Nephron progenitor cell (in vitro differentiated cells): ENCODE data around the gene SIK1.

ENCODE experiments used
- DNase-seq: peaks from one replicate; pipeline ENCODE4 v3.0.0; 2021
- H3K27ac Mint-ChIP-seq: 2 replicates; pipeline ENCODE4 v1.8.0; 2021; ENCODE audit warnings: mild to moderate bottlenecking, moderate library complexity, mixed read lengths
- H3K27me3 Mint-ChIP-seq: 2 replicates; pipeline ENCODE4 v1.8.0; 2021; ENCODE audit warnings: mild to moderate bottlenecking, low read depth, mixed read lengths; ENCODE audit not compliant: poor library complexity
- H3K36me3 Mint-ChIP-seq: 2 replicates; pipeline ENCODE4 v1.8.0; 2021; ENCODE audit warnings: low read depth, mixed read lengths
- H3K4me1 Mint-ChIP-seq: 2 replicates; pipeline ENCODE4 v1.8.0; 2021; ENCODE audit warnings: mixed read lengths
- H3K4me3 Mint-ChIP-seq: 2 replicates; pipeline ENCODE4 v1.8.0; 2021; ENCODE audit warnings: mild to moderate bottlenecking, moderate library complexity, mixed read lengths
- H3K9me3 Mint-ChIP-seq: 2 replicates; pipeline ENCODE4 v1.8.0; 2021; ENCODE audit warnings: mild to moderate bottlenecking, moderate library complexity, mixed read lengths
- TF ChIP-seq, protein P1 (sequence below): fragments of 200-600 bp; sonication (generic); IDR thresholded peaks from 2 replicates; pipeline ENCODE4 v1.5.0; 2021; ENCODE audit warnings: antibody characterized with exemption

The SIK1 gene

GRCh38 chr21:43375006-43375836 lies 51.7 kb downstream of the SIK1 start:
- TF ChIP-seq, protein P1, sequence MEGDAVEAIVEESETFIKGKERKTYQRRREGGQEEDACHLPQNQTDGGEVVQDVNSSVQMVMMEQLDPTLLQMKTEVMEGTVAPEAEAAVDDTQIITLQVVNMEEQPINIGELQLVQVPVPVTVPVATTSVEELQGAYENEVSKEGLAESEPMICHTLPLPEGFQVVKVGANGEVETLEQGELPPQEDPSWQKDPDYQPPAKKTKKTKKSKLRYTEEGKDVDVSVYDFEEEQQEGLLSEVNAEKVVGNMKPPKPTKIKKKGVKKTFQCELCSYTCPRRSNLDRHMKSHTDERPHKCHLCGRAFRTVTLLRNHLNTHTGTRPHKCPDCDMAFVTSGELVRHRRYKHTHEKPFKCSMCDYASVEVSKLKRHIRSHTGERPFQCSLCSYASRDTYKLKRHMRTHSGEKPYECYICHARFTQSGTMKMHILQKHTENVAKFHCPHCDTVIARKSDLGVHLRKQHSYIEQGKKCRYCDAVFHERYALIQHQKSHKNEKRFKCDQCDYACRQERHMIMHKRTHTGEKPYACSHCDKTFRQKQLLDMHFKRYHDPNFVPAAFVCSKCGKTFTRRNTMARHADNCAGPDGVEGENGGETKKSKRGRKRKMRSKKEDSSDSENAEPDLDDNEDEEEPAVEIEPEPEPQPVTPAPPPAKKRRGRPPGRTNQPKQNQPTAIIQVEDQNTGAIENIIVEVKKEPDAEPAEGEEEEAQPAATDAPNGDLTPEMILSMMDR = no peak
- Mint-ChIP-seq H3K27me3 (peaks cover 4% of the 10 kb centered on the region), H3K27ac (peak overlapping the region; percentile 19), H3K36me3 (no peaks in the 10 kb centered on the region), H3K4me3 (no peak overlapping the region), H3K9me3 (no peaks in the 10 kb centered on the region), H3K4me1 (peaks cover 25% of the 10 kb centered on the region)
- DNase-seq = no peak

- H3K36me3 Mint-ChIP-seq = no peaks in the 10 kb centered on the region
- TF ChIP-seq, protein P1 = no peak
- no peaks in the 10 kb centered on the region for H3K9me3 Mint-ChIP-seq
- no peak for DNase-seq
- no peak overlapping the region for H3K4me3 Mint-ChIP-seq
- H3K27me3 Mint-ChIP-seq = peaks cover 4% of the 10 kb centered on the region
- peak overlapping the region; percentile 19 for H3K27ac Mint-ChIP-seq
- peaks cover 34% of the 10 kb centered on the region for H3K4me1 Mint-ChIP-seq
Measured at GRCh38 chr21:43374228-43374885, 52.6 kb downstream of the SIK1 start.

DNA sequence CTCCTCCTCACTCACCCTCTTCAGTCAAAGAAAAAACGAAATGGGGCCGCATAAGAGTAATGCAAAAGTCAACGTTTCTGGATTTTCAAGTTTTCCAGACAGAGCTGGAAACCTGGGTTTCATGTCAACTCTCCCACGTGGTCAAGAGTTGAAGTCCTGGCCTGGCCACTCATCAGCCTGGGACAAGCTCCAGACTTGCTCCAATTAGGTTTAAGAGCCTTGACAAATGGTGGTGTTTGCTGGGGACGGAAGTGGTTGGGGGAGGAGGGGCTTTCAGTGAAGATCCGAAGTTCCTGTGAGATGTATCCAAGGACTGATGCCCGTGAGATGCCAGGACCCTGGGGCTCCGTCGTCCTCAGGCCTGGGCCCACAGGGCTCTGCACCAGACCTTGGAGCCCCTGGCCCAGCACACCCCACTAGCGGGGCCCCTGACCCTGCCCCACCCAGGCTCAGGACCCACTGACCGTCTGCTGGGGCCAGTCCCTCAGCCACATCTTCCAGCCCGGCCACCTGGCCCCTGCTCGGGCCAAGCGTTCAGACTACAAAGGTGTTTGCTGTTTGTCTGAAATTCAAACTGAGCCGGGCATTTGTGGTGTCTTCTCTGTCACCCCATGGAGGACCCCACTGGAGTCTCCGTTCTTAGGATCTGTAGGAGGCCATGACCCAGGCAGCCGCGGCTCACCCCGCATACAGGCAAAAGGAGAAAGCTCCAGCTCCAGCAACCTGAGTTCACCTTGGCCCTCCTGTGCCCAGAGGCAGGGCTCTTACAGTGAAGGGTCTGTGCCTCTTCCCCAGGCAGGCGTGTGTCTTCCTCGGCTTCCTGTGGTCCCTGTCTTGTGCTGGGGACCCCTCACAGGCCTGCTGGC lies 53.3 kb downstream of the SIK1 start:
- Mint-ChIP-seq H3K4me1 (peaks cover 41% of the 10 kb centered on the region), H3K27ac (no peak overlapping the region), H3K27me3 (peaks cover 7% of the 10 kb centered on the region), H3K9me3 (no peaks in the 10 kb centered on the region), H3K36me3 (no peaks in the 10 kb centered on the region), H3K4me3 (no peak overlapping the region)
- DNase-seq = no peak
- TF ChIP-seq, protein P1 = no peak

GRCh38 chr21:43372663-43373361 lies 54.1 kb downstream of the SIK1 start:
- no peaks in the 10 kb centered on the region for H3K9me3 Mint-ChIP-seq
- H3K36me3 Mint-ChIP-seq = no peaks in the 10 kb centered on the region
- no peak for DNase-seq
- peaks cover 7% of the 10 kb centered on the region for H3K27me3 Mint-ChIP-seq
- no peak overlapping the region for H3K27ac Mint-ChIP-seq
- no peak overlapping the region for H3K4me3 Mint-ChIP-seq
- TF ChIP-seq, protein P1 = no peak
- H3K4me1 Mint-ChIP-seq = peaks cover 49% of the 10 kb centered on the region

DNA sequence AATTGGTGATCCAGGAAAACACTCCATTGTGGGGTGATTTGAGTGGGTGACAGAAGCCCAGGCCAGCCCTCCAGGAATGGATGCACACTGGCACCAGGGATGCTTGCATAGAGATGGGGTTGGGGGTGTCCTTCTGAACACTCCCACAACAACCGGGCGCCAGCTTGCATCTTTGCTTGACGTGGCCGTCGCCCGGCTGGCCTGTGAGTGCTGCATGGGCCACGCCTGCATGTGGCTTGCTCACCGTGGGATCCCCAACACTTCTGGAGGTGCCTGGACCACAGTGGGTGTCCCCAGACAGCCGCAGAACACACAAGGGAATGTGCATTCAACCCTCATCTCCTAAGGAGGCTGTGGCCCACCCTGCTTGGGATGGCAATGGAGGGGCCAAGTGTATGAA lies 55.1 kb downstream of the SIK1 start:
- H3K9me3 Mint-ChIP-seq = no peaks in the 10 kb centered on the region
- no peak overlapping the region for H3K27ac Mint-ChIP-seq
- TF ChIP-seq, protein P1 = no peak
- DNase-seq = no peak
- H3K4me3 Mint-ChIP-seq = no peak overlapping the region
- no peaks in the 10 kb centered on the region for H3K36me3 Mint-ChIP-seq
- peaks cover 7% of the 10 kb centered on the region for H3K27me3 Mint-ChIP-seq
- peaks cover 57% of the 10 kb centered on the region for H3K4me1 Mint-ChIP-seq
